ENCODE data around the gene MAP6. TPM values are rescaled to one million over a fixed set of nuclear protein-coding genes. Genes with fewer than 3 reads are reported as not detected.

MAP6 gene
- total RNA-seq, 1 experiment from 2014 or later = 3.0 TPM

DNA sequence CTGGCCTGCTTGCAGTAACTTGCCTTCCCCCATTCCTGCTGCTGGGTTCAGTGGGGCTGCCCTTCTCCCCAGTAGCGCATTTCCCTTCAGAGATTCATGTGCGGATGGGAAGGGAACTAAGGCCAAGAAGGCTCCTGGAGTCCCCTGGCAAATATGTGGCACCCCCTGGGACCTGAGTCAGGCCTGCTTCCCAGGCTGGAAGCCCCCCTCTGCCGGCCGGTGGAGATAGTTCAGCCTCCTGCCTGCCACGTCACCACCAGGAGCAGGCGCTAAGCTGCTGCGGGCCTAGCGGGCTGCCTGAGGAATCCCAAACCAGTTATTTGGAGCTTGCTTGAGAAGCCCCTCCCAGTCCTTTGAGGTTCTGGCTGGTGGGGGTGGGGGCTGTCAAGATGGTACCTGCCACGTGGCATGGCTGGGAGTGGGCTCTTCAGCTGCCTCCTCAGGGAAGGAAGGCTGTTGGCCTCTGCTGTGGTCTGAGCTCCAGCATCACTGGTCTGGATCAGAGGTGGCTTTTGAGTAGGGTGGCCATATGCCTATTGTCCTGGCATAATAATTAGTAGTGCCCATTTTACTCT is 104.8 kb downstream of the MAP6 start:
- no peaks in the 10 kb centered on the region for H3K36me3 ChIP-seq (ENCODE audit: insufficient read depth, low read length)
- H3K4me1 ChIP-seq (ENCODE audit: low read length) = peaks cover 16% of the 10 kb centered on the region
- no peak for DNase-seq
- peak overlapping the region; percentile 81; the same call in 1 of the 2 replicates for H3K9ac ChIP-seq (ENCODE audit: low read length)
- H3K4me2 ChIP-seq (ENCODE audit: low read depth, low read length, poor library complexity, severe bottlenecking) = peak overlapping the region; percentile 73
- no peak overlapping the region for H3K27ac ChIP-seq (ENCODE audit: low read length)
- H2AFZ ChIP-seq (ENCODE audit: low read length) = no peak overlapping the region
- H3K4me3 ChIP-seq (ENCODE audit: low read length) = no peak overlapping the region; the same call in 1 of the 2 replicates
- H3K9me3 ChIP-seq (ENCODE audit: low read length) = no peaks in the 10 kb centered on the region
- no peaks in the 10 kb centered on the region for H3K9me2 ChIP-seq (replicated peaks; ENCODE audit: insufficient read depth, low read length)
- no peaks in the 10 kb centered on the region for H3K79me2 ChIP-seq (ENCODE audit: low read length)
- no peaks in the 10 kb centered on the region for H3K27me3 ChIP-seq (ENCODE audit: low read length)
- no peaks in the 10 kb centered on the region for H4K20me1 ChIP-seq (ENCODE audit: insufficient read depth, low read depth, low read length)

DNA sequence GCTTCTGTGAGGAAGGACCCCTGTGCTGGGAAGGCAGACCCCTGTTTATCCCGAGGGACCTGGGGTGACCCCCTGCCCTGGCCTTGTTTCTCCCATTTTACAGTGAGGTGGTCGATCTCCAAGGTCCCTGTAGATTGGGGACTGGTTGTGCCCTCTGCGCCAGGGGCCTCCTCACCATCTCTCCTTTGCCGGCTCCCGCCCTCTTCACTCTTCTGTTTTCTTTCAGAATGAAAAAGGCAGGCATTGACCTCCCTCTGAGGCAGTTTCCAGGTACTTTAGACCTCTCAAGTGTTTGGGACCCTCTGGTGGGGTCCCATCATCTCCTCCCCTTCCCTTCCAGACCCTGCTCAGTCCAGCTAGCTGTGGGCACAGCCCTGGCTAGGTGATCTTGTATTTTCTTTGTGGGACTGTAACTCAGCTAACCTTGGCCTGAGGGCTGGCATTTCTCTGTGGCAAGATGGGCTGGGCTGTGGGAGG is 105.3 kb downstream of the MAP6 start:
- H3K9me3 ChIP-seq (ENCODE audit: low read length) = no peaks in the 10 kb centered on the region
- peak overlapping the region; percentile 81 for H3K9ac ChIP-seq (ENCODE audit: low read length)
- peak overlapping the region; percentile 73 for H3K4me2 ChIP-seq (ENCODE audit: low read depth, low read length, poor library complexity, severe bottlenecking)
- H3K36me3 ChIP-seq (ENCODE audit: insufficient read depth, low read length) = no peaks in the 10 kb centered on the region
- peaks cover 16% of the 10 kb centered on the region for H3K4me1 ChIP-seq (ENCODE audit: low read length)
- H4K20me1 ChIP-seq (ENCODE audit: insufficient read depth, low read depth, low read length) = no peaks in the 10 kb centered on the region
- peak overlapping the region; percentile 67; the same call in 1 of the 2 replicates for H3K27ac ChIP-seq (ENCODE audit: low read length)
- no peak for DNase-seq
- peak overlapping the region; percentile 74 for H3K4me3 ChIP-seq (ENCODE audit: low read length)
- no peak overlapping the region for H2AFZ ChIP-seq (ENCODE audit: low read length)
- no peaks in the 10 kb centered on the region for H3K79me2 ChIP-seq (ENCODE audit: low read length)
- no peaks in the 10 kb centered on the region for H3K9me2 ChIP-seq (replicated peaks; ENCODE audit: insufficient read depth, low read length)
- H3K27me3 ChIP-seq (ENCODE audit: low read length) = no peaks in the 10 kb centered on the region

DNA sequence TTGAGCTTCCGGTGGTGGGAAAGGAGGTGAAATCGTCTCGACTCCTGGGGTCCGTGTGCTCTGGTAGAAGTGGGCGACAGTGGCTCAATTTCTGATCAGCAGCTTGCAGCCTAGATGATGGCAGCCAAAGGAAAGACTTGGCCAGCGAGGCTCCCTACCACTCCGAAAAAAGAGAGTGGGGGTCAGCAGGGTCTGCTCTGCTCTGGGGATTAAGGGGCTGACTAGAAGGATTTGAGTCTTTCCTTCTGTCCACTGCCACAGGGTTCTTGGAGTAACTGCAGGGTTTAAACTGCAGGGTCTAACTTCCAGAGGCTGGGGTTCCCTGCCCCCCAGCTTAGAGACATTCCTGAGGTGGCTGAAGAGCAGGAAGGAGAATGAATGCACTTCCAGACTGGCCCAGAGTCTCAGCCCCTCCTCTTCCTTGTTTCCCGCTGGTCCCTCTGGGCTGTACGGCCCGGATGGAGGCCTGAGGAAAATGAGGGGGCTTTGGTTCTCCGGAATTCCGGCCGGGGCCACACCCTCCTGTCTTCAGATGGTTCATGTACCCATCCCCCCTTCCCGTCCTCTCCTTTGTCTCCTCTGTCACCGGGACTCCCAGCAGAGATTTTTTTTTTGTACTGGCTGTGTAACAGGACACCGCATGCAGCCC is 105.9 kb downstream of the MAP6 start:
- DNase-seq = peak; percentile 52
- Histone ChIP-seq H3K4me3 (ENCODE audit: low read length) (peak overlapping the region; percentile 74), H2AFZ (ENCODE audit: low read length) (no peak overlapping the region), H3K27me3 (ENCODE audit: low read length) (no peaks in the 10 kb centered on the region), H3K27ac (ENCODE audit: low read length) (peak overlapping the region; percentile 67), H3K9me2 (replicated peaks; ENCODE audit: insufficient read depth, low read length) (no peaks in the 10 kb centered on the region), H3K9me3 (ENCODE audit: low read length) (no peaks in the 10 kb centered on the region), H3K9ac (ENCODE audit: low read length) (peak overlapping the region; percentile 81), H3K36me3 (ENCODE audit: insufficient read depth, low read length) (no peaks in the 10 kb centered on the region), H3K79me2 (ENCODE audit: low read length) (no peaks in the 10 kb centered on the region), H3K4me1 (ENCODE audit: low read length) (peaks cover 16% of the 10 kb centered on the region), H4K20me1 (ENCODE audit: insufficient read depth, low read depth, low read length) (no peaks in the 10 kb centered on the region), H3K4me2 (ENCODE audit: low read depth, low read length, poor library complexity, severe bottlenecking) (peak overlapping the region; percentile 73)

DNA sequence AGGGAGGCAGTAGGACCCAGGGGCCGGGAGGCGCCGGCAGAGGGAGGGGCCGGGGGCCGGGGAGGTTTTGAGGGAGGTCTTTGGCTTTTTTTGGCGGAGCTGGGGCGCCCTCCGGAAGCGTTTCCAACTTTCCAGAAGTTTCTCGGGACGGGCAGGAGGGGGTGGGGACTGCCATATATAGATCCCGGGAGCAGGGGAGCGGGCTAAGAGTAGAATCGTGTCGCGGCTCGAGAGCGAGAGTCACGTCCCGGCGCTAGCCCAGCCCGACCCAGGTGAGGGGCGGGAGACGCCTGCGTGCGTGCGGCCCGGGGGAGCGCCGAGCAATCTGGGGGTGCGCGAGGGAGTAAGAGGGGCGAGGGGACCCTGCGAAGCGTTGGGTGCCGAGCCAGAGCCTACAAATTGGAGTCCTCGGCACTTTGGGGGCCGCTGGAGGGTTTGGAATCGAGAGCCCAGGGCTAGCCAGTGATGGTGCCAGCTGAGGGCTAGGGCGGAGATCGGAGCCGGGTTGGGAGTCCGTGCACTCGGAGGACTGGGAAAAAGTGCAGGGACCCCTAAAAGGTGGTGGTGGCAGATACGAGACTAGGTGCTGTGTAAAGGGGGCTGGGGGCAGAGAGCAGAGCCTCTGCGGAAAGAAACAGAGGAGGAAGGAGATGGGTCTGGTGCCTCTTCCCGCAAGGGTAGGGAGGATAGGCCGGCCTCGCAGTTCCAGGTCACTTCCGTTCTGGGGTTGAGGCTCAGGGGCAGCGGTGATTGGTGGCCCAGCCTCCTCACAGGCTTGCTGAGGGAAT is 106.6 kb downstream of the MAP6 start, which contains the start of gene SERPINH1:
Gene SERPINH1, plus strand, starts transcription at position 206 of the 788 bp plus-strand sequence. CDS start 4,097 bp downstream, outside the sequence.
- H3K27ac ChIP-seq (ENCODE audit: low read length) = peak within 1 kb of the TSS; percentile 67
- H3K79me2 ChIP-seq (ENCODE audit: low read length) = no peaks in the 10 kb centered on the region
- H3K27me3 ChIP-seq (ENCODE audit: low read length) = no peaks in the 10 kb centered on the region
- peaks cover 16% of the 10 kb centered on the region for H3K4me1 ChIP-seq (ENCODE audit: low read length)
- peak within 1 kb of the TSS; percentile 74 for H3K4me3 ChIP-seq (ENCODE audit: low read length)
- H3K4me2 ChIP-seq (ENCODE audit: low read depth, low read length, poor library complexity, severe bottlenecking) = peak within 1 kb of the TSS; percentile 73
- H3K9me2 ChIP-seq (replicated peaks; ENCODE audit: insufficient read depth, low read length) = no peaks in the 10 kb centered on the region
- H3K9me3 ChIP-seq (ENCODE audit: low read length) = no peaks in the 10 kb centered on the region
- H2AFZ ChIP-seq (ENCODE audit: low read length) = peak within 1 kb of the TSS; percentile 61; the same call in 1 of the 2 replicates
- DNase-seq = peak; percentile 90
- H4K20me1 ChIP-seq (ENCODE audit: insufficient read depth, low read depth, low read length) = no peaks in the 10 kb centered on the region
- H3K9ac ChIP-seq (ENCODE audit: low read length) = peak within 1 kb of the TSS; percentile 81
- no peaks in the 10 kb centered on the region for H3K36me3 ChIP-seq (ENCODE audit: insufficient read depth, low read length)

DNA sequence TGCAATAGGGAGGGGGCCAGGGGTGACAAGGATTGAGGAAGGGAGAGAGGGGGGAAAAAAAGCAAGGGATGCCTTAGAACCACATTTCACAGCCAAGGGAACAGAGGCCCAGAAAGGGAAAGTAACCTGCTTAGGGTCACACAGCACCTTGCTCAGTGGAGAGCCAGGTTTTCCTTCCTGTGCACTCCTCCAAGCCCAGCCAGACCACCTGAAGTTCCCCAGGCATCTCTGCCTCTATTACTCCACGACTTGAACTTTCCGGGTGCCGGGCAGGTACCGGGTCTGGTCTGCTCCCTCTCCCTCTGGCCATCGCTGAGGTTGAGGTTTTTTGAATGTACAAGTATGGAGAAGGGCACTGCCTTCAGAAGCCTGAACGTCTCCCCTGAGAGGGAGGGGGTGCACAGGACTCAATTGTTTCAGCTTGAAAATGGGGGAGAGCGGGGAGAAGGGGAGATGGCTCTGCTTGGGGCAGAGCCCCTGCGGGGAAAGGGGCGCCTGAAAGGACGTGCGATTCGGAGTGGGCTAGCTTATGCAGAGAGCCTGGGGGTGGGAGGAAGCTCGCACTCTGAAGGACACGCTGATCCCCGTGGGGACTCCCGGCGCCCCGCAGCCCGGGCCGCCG is 107.3 kb downstream of the MAP6 start:
- Histone ChIP-seq H3K9me3 (ENCODE audit: low read length) (no peaks in the 10 kb centered on the region), H4K20me1 (ENCODE audit: insufficient read depth, low read depth, low read length) (no peaks in the 10 kb centered on the region), H3K27me3 (ENCODE audit: low read length) (no peaks in the 10 kb centered on the region), H3K36me3 (ENCODE audit: insufficient read depth, low read length) (no peaks in the 10 kb centered on the region), H3K9me2 (replicated peaks; ENCODE audit: insufficient read depth, low read length) (no peaks in the 10 kb centered on the region), H3K9ac (ENCODE audit: low read length) (peak overlapping the region; percentile 81), H3K4me1 (ENCODE audit: low read length) (peaks cover 16% of the 10 kb centered on the region), H3K27ac (ENCODE audit: low read length) (no peak overlapping the region), H3K79me2 (ENCODE audit: low read length) (no peaks in the 10 kb centered on the region), H2AFZ (ENCODE audit: low read length) (peak overlapping the region; percentile 61; the same call in 1 of the 2 replicates), H3K4me3 (ENCODE audit: low read length) (peak overlapping the region; percentile 74), H3K4me2 (ENCODE audit: low read depth, low read length, poor library complexity, severe bottlenecking) (peak overlapping the region; percentile 73)
- no peak for DNase-seq

DNA sequence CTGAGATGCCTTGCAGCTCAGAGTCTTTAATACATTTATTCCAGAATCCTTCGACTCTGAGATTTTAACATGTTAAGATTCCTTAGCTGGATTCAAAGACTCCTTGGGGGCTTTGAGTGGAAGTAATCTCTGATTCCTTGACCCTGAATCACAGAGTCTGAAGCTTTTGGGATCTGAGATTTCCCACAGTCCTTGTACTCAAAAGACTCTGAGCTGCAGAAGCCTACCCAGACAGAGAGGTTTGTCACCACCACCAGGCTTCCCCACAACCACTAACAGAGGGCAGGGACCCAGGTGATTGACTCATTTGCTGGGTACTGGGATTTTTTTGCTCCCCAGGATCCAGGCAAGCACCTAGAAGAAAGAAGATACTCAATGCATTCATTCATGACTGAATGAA is 108.2 kb downstream of the MAP6 start:
- no peaks in the 10 kb centered on the region for H3K27me3 ChIP-seq (ENCODE audit: low read length)
- H4K20me1 ChIP-seq (ENCODE audit: insufficient read depth, low read depth, low read length) = no peaks in the 10 kb centered on the region
- no peak overlapping the region for H2AFZ ChIP-seq (ENCODE audit: low read length)
- H3K9me2 ChIP-seq (replicated peaks; ENCODE audit: insufficient read depth, low read length) = no peaks in the 10 kb centered on the region
- H3K4me1 ChIP-seq (ENCODE audit: low read length) = peaks cover 16% of the 10 kb centered on the region
- no peaks in the 10 kb centered on the region for H3K79me2 ChIP-seq (ENCODE audit: low read length)
- no peak overlapping the region for H3K4me3 ChIP-seq (ENCODE audit: low read length)
- H3K4me2 ChIP-seq (ENCODE audit: low read depth, low read length, poor library complexity, severe bottlenecking) = no peak overlapping the region
- no peak overlapping the region for H3K9ac ChIP-seq (ENCODE audit: low read length)
- H3K36me3 ChIP-seq (ENCODE audit: insufficient read depth, low read length) = no peaks in the 10 kb centered on the region
- H3K27ac ChIP-seq (ENCODE audit: low read length) = no peak overlapping the region
- H3K9me3 ChIP-seq (ENCODE audit: low read length) = no peaks in the 10 kb centered on the region
- no peak for DNase-seq

DNA sequence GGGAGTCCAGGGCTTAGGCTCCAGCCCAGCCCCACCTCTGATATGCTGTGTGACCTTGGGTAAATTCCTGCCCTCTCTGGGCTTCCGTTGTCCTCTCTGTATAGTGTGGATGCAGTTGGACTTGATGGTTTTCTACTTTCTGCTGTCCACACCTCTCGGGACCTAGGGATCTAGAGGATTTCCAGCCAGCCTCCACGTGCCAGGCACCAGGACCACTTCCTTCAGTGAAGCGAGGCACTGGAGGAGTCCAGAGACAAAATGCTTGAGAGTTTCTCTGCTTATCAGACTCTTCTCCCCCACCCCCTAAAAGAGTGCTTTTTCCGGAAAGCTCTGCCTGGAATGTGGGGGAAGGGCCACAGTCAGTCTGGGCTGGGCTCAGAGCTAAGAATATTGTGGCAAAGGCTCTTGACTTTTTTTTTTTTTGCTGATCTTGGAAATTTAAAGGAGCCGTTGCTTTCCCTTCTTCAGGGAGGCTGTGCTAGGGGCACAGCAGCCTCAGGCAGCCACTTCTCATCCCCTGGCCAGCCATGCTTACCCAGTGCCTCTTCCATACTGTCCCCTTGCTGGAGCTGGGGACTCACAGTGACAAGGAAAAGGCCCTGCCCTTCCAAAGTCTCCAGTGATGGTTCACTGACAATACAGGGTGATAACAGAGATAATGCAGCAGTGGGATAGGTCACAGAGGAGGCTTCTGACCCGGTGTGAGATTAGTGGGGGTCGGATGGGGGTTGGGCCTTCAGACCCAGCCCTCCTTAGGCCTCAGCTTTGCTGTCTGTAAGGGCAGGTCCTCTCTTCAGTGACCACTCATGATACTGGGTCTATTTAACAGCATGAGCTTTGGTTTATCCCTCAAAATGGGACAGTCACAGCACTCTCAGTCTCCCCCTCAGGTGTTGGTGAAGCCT is 109.6 kb downstream of the MAP6 start:
- Histone ChIP-seq H3K27me3 (ENCODE audit: low read length) (no peaks in the 10 kb centered on the region), H3K9me3 (ENCODE audit: low read length) (no peaks in the 10 kb centered on the region), H3K9ac (ENCODE audit: low read length) (no peak overlapping the region), H3K4me3 (ENCODE audit: low read length) (no peak overlapping the region), H3K36me3 (ENCODE audit: insufficient read depth, low read length) (no peaks in the 10 kb centered on the region), H3K9me2 (replicated peaks; ENCODE audit: insufficient read depth, low read length) (no peaks in the 10 kb centered on the region), H3K79me2 (ENCODE audit: low read length) (no peaks in the 10 kb centered on the region), H4K20me1 (ENCODE audit: insufficient read depth, low read depth, low read length) (no peaks in the 10 kb centered on the region), H3K4me2 (ENCODE audit: low read depth, low read length, poor library complexity, severe bottlenecking) (no peak overlapping the region), H2AFZ (ENCODE audit: low read length) (no peak overlapping the region), H3K27ac (ENCODE audit: low read length) (no peak overlapping the region), H3K4me1 (ENCODE audit: low read length) (peaks cover 24% of the 10 kb centered on the region)
- DNase-seq = no peak

All from Karpas-422 (cell line).